Measurements from ENCODE around the gene CLCN4. TPM values are rescaled to one million over a fixed set of nuclear protein-coding genes. Genes with fewer than 3 reads are reported as not detected.

CLCN4 gene
- total and polyA plus RNA-seq, 10 of the 15 experiments (the other 5 are each of a cell fraction or from before 2014, with no cell fraction given): 0.90 to 6.9 (median 2.9) TPM

DNA sequence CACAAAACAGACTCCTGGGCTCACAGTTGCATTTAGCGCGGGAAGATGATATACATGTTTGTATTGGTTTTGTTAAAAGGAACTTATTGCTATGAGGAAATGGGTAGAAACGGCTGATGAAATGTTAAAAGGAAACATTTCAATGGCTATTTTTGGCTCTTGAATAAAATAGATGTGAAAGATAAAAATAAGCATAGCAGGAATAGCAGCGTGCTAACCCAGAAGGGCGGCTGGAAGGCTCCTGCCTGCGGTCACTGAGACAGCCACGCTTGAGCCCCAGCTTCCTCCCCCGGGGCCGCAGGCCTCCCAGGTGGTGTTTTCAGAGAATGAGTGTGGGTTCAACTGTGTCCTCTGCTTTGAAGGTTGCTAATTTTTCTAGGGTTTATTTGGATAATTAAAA, 35.0 kb upstream of the CLCN4 start (continued):
- TF ChIP-seq, protein P1, sequence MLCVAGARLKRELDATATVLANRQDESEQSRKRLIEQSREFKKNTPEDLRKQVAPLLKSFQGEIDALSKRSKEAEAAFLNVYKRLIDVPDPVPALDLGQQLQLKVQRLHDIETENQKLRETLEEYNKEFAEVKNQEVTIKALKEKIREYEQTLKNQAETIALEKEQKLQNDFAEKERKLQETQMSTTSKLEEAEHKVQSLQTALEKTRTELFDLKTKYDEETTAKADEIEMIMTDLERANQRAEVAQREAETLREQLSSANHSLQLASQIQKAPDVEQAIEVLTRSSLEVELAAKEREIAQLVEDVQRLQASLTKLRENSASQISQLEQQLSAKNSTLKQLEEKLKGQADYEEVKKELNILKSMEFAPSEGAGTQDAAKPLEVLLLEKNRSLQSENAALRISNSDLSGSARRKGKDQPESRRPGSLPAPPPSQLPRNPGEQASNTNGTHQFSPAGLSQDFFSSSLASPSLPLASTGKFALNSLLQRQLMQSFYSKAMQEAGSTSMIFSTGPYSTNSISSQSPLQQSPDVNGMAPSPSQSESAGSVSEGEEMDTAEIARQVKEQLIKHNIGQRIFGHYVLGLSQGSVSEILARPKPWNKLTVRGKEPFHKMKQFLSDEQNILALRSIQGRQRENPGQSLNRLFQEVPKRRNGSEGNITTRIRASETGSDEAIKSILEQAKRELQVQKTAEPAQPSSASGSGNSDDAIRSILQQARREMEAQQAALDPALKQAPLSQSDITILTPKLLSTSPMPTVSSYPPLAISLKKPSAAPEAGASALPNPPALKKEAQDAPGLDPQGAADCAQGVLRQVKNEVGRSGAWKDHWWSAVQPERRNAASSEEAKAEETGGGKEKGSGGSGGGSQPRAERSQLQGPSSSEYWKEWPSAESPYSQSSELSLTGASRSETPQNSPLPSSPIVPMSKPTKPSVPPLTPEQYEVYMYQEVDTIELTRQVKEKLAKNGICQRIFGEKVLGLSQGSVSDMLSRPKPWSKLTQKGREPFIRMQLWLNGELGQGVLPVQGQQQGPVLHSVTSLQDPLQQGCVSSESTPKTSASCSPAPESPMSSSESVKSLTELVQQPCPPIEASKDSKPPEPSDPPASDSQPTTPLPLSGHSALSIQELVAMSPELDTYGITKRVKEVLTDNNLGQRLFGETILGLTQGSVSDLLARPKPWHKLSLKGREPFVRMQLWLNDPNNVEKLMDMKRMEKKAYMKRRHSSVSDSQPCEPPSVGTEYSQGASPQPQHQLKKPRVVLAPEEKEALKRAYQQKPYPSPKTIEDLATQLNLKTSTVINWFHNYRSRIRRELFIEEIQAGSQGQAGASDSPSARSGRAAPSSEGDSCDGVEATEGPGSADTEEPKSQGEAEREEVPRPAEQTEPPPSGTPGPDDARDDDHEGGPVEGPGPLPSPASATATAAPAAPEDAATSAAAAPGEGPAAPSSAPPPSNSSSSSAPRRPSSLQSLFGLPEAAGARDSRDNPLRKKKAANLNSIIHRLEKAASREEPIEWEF (IDR thresholded peaks at IDR 0.05; ENCODE audit: insufficient replicate concordance, low read depth, low read length): no peak
- TF ChIP-seq RELB (IDR thresholded peaks at IDR 0.05; ENCODE audit: low read depth) (peak; percentile 57; the same call in 1 of the 2 replicates), DPF2 (IDR thresholded peaks at IDR 0.05) (0 out of 2 replicates have a peak, but pooled peaks have one; percentile 24), PML (IDR thresholded peaks at IDR 0.05; ENCODE audit: low read length) (no peak), ZNF622 (IDR thresholded peaks at IDR 0.05) (no peak), EP300 (IDR thresholded peaks at IDR 0.05; ENCODE audit: borderline replicate concordance in 1 of 2, control insufficient read depth in 1 of 2, low read depth in 2 of 2, low read length in 2 of 2) (peak in 1 of 2 experiments; percentile 58; a peak in 3 of 4 replicates), NFYA (IDR thresholded peaks at IDR 0.05; ENCODE audit: borderline replicate concordance, low read depth, low read length) (no peak), CBX5 (IDR thresholded peaks at IDR 0.05; ENCODE audit: low read depth) (peak; percentile 67; the same call in 1 of the 2 replicates), SREBF1 (IDR thresholded peaks at IDR 0.05; ENCODE audit: low read length) (no peak), CHD2 (IDR thresholded peaks at IDR 0.05; ENCODE audit: borderline replicate concordance, low read depth, low read length) (peak; percentile 24; the same call in 1 of the 2 replicates), TCF3 (IDR thresholded peaks at IDR 0.05; ENCODE audit: borderline replicate concordance, insufficient read depth, low read depth, low read length) (0 out of 2 replicates have a peak, but pooled peaks have one; percentile 50)
- TF ChIP-seq, protein P2, sequence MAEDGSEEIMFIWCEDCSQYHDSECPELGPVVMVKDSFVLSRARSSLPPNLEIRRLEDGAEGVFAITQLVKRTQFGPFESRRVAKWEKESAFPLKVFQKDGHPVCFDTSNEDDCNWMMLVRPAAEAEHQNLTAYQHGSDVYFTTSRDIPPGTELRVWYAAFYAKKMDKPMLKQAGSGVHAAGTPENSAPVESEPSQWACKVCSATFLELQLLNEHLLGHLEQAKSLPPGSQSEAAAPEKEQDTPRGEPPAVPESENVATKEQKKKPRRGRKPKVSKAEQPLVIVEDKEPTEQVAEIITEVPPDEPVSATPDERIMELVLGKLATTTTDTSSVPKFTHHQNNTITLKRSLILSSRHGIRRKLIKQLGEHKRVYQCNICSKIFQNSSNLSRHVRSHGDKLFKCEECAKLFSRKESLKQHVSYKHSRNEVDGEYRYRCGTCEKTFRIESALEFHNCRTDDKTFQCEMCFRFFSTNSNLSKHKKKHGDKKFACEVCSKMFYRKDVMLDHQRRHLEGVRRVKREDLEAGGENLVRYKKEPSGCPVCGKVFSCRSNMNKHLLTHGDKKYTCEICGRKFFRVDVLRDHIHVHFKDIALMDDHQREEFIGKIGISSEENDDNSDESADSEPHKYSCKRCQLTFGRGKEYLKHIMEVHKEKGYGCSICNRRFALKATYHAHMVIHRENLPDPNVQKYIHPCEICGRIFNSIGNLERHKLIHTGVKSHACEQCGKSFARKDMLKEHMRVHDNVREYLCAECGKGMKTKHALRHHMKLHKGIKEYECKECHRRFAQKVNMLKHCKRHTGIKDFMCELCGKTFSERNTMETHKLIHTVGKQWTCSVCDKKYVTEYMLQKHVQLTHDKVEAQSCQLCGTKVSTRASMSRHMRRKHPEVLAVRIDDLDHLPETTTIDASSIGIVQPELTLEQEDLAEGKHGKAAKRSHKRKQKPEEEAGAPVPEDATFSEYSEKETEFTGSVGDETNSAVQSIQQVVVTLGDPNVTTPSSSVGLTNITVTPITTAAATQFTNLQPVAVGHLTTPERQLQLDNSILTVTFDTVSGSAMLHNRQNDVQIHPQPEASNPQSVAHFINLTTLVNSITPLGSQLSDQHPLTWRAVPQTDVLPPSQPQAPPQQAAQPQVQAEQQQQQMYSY (CRISPR knock-in tag; IDR thresholded peaks at IDR 0.05): no peak
- TF ChIP-seq, protein P3, sequence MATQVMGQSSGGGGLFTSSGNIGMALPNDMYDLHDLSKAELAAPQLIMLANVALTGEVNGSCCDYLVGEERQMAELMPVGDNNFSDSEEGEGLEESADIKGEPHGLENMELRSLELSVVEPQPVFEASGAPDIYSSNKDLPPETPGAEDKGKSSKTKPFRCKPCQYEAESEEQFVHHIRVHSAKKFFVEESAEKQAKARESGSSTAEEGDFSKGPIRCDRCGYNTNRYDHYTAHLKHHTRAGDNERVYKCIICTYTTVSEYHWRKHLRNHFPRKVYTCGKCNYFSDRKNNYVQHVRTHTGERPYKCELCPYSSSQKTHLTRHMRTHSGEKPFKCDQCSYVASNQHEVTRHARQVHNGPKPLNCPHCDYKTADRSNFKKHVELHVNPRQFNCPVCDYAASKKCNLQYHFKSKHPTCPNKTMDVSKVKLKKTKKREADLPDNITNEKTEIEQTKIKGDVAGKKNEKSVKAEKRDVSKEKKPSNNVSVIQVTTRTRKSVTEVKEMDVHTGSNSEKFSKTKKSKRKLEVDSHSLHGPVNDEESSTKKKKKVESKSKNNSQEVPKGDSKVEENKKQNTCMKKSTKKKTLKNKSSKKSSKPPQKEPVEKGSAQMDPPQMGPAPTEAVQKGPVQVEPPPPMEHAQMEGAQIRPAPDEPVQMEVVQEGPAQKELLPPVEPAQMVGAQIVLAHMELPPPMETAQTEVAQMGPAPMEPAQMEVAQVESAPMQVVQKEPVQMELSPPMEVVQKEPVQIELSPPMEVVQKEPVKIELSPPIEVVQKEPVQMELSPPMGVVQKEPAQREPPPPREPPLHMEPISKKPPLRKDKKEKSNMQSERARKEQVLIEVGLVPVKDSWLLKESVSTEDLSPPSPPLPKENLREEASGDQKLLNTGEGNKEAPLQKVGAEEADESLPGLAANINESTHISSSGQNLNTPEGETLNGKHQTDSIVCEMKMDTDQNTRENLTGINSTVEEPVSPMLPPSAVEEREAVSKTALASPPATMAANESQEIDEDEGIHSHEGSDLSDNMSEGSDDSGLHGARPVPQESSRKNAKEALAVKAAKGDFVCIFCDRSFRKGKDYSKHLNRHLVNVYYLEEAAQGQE (IDR thresholded peaks at IDR 0.05; ENCODE audit: low read depth, low read length): no peak

Measured in GM12878 (cell line).